ENCODE data around the gene LCN2. TPM values are rescaled to one million over a fixed set of nuclear protein-coding genes. Genes with fewer than 3 reads are reported as not detected.

The LCN2 gene
- total RNA-seq, 1 experiment from 2014 or later, result 1.3 TPM

DNA sequence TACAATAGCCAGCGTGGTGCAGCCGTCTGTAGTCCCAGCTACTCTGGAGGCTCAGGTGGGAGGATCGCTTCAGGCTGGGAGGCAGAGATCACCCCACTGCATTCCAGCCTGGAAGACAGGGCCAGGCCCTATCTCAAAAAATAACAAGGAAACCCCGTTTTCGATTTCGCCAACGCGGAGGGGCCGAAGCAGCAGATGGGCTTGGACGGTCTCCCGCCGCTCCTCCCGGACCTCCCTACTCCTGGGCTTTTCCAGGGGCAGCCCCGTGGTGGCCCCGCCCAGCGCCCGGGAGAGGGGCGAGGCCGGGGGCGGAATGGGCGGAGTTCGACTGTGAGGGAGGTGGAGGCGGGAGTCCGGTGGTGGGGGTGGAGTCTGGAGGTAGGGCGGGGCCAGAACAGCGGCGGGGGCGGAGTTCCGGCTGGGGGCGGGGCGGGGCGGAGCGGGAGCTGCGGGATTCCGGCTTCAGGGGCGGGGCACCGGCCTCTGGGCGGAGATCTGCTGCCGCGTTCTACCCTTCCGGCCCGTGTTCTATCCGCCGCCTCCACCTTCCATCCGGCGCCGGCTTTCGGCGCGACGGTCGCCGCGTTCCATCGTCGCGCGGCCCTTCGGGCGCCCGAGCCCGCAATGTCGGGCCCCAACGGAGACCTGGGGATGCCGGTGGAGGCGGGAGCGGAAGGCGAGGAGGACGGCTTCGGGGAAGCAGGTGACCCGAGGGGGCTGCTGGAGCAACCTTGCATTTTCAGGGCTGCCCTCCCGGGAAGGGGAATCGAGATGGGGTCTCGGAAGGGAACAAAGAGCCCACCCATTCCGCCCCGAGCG, 10.7 kb downstream of the LCN2 start, which contains the start of gene BBLN:
BBLN (plus strand) TSS at position 482 of the 819 bp plus-strand sequence; CDS start at position 625, 143 bp downstream.
- no peaks in the 10 kb centered on the region for H3K9me3 Mint-ChIP-seq
- DNase-seq (ENCODE audit: low spot score), result peak; percentile 98
- peak within 1 kb of the TSS; percentile 76 for H3K27ac Mint-ChIP-seq
- H3K4me1 Mint-ChIP-seq, result peaks cover 5% of the 10 kb centered on the region
- peak; percentile 95 for ATAC-seq
- peaks cover 10% of the 10 kb centered on the region for H3K36me3 Mint-ChIP-seq
- ChIA-PET POLR2A (interaction anchor here (0.7 to 1.5 kb wide), 7 partner anchors 9 to 274 kb away, joined by 3 to 6 read pairs (median 3); partner anchors contain the start of gene DPM2), CTCF (interaction anchor here (0.7 to 3.6 kb wide), 16 partner anchors 9 to 279 kb away, joined by 3 to 37 read pairs (median 4); partner anchors contain the start of genes CIZ1 and DNM1)
- peak within 1 kb of the TSS; percentile 74 for H3K4me3 Mint-ChIP-seq
- no peaks in the 10 kb centered on the region for H3K27me3 Mint-ChIP-seq (ENCODE audit: low read depth)
- no peak for TF ChIP-seq ZNF512 (CRISPR knock-in tag; IDR thresholded peaks at IDR 0.05; ENCODE audit: borderline replicate concordance)
- 0 out of 2 replicates have a peak, but pooled peaks have one; percentile 22 for TF ChIP-seq E2F5 (CRISPR knock-in tag; IDR thresholded peaks at IDR 0.05)
- TF ChIP-seq E2F4 (CRISPR knock-in tag; IDR thresholded peaks at IDR 0.05; ENCODE audit: borderline replicate concordance, low read depth), result no peak
- TF ChIP-seq NFYB (CRISPR knock-in tag; conservative IDR thresholded peaks at IDR 0.05; ENCODE audit: low read depth), result no peak
- TF ChIP-seq, protein P1, sequence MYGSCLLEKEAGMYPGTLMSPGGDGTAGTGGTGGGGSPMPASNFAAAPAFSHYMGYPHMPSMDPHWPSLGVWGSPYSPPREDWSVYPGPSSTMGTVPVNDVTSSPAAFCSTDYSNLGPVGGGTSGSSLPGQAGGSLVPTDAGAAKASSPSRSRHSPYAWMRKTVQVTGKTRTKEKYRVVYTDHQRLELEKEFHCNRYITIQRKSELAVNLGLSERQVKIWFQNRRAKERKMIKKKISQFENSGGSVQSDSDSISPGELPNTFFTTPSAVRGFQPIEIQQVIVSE (CRISPR knock-in tag; IDR thresholded peaks at IDR 0.05; ENCODE audit: borderline replicate concordance), result no peak
- no peak for TF ChIP-seq ZNF671 (CRISPR knock-in tag; IDR thresholded peaks at IDR 0.05)
- TF ChIP-seq FOXP4 (CRISPR knock-in tag; IDR thresholded peaks at IDR 0.05), result no peak
- TF ChIP-seq, protein P2, sequence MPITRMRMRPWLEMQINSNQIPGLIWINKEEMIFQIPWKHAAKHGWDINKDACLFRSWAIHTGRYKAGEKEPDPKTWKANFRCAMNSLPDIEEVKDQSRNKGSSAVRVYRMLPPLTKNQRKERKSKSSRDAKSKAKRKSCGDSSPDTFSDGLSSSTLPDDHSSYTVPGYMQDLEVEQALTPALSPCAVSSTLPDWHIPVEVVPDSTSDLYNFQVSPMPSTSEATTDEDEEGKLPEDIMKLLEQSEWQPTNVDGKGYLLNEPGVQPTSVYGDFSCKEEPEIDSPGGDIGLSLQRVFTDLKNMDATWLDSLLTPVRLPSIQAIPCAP (CRISPR knock-in tag; IDR thresholded peaks at IDR 0.05), result no peak
- TF ChIP-seq MLX (CRISPR knock-in tag; IDR thresholded peaks at IDR 0.05), result no peak
- 0 out of 2 replicates have a peak, but pooled peaks have one; percentile 5 for TF ChIP-seq ZNF281 (CRISPR knock-in tag; IDR thresholded peaks at IDR 0.05)
- TF ChIP-seq NFE2L1 (CRISPR knock-in tag; IDR thresholded peaks at IDR 0.05), result no peak
- no peak; the same call in 1 of the 2 replicates for TF ChIP-seq RELA (CRISPR knock-in tag; IDR thresholded peaks at IDR 0.05; ENCODE audit: borderline replicate concordance)
- TF ChIP-seq, protein P3, sequence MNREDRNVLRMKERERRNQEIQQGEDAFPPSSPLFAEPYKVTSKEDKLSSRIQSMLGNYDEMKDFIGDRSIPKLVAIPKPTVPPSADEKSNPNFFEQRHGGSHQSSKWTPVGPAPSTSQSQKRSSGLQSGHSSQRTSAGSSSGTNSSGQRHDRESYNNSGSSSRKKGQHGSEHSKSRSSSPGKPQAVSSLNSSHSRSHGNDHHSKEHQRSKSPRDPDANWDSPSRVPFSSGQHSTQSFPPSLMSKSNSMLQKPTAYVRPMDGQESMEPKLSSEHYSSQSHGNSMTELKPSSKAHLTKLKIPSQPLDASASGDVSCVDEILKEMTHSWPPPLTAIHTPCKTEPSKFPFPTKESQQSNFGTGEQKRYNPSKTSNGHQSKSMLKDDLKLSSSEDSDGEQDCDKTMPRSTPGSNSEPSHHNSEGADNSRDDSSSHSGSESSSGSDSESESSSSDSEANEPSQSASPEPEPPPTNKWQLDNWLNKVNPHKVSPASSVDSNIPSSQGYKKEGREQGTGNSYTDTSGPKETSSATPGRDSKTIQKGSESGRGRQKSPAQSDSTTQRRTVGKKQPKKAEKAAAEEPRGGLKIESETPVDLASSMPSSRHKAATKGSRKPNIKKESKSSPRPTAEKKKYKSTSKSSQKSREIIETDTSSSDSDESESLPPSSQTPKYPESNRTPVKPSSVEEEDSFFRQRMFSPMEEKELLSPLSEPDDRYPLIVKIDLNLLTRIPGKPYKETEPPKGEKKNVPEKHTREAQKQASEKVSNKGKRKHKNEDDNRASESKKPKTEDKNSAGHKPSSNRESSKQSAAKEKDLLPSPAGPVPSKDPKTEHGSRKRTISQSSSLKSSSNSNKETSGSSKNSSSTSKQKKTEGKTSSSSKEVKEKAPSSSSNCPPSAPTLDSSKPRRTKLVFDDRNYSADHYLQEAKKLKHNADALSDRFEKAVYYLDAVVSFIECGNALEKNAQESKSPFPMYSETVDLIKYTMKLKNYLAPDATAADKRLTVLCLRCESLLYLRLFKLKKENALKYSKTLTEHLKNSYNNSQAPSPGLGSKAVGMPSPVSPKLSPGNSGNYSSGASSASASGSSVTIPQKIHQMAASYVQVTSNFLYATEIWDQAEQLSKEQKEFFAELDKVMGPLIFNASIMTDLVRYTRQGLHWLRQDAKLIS (CRISPR knock-in tag; IDR thresholded peaks at IDR 0.05; ENCODE audit: borderline replicate concordance), result no peak
- TF ChIP-seq SP1 (CRISPR knock-in tag; conservative IDR thresholded peaks at IDR 0.05), result peak; percentile 56
- no peak for TF ChIP-seq EMX1 (CRISPR knock-in tag; IDR thresholded peaks at IDR 0.05)
- TF ChIP-seq HMGXB4 (CRISPR knock-in tag; IDR thresholded peaks at IDR 0.05), result peak; percentile 51; the same call in 1 of the 2 replicates
- TF ChIP-seq NR1H2 (CRISPR knock-in tag; IDR thresholded peaks at IDR 0.05), result no peak
- TF ChIP-seq CREM (CRISPR knock-in tag; IDR thresholded peaks at IDR 0.05), result peak; percentile 6; the same call in 1 of the 2 replicates

Measured in WTC11 (cell line).